NCI-H1048 (cell line): ENCODE data around the gene SDK2.

Source experiments
- DNase-seq: peaks from one replicate; lab custom pipeline; 2025; lab: John Stamatoyannopoulos, UW

The SDK2 gene

GRCh38 chr17:73630965-73631595 lies 13.2 kb downstream of the SDK2 start:
- no peak for DNase-seq

GRCh38 chr17:73630531-73630930 lies 13.7 kb downstream of the SDK2 start:
- DNase-seq: no peak

- DNase-seq: no peak
Measured at GRCh38 chr17:73628642-73629552, 15.3 kb downstream of the SDK2 start.

GRCh38 chr17:73625991-73626673 lies 18.1 kb downstream of the SDK2 start:
- DNase-seq: no peak

GRCh38 chr17:73625006-73625405 lies 19.2 kb downstream of the SDK2 start:
- no peak for DNase-seq

- DNase-seq: no peak
Measured at GRCh38 chr17:73624496-73624988, 19.7 kb downstream of the SDK2 start.

GRCh38 chr17:73623818-73624217 lies 20.4 kb downstream of the SDK2 start:
- DNase-seq: no peak

- DNase-seq: no peak
Measured at GRCh38 chr17:73623247-73623646, 21.0 kb downstream of the SDK2 start.

GRCh38 chr17:73622381-73622780 lies 21.9 kb downstream of the SDK2 start:
- no peak for DNase-seq

GRCh38 chr17:73621685-73622084 lies 22.6 kb downstream of the SDK2 start:
- no peak for DNase-seq

GRCh38 chr17:73620414-73620813 lies 23.8 kb downstream of the SDK2 start:
- DNase-seq: no peak

GRCh38 chr17:73617501-73617900 lies 26.7 kb downstream of the SDK2 start:
- no peak for DNase-seq

- DNase-seq: no peak
Measured at GRCh38 chr17:73616873-73617404, 27.3 kb downstream of the SDK2 start.

- DNase-seq: no peak
Measured at GRCh38 chr17:73616120-73616872, 27.9 kb downstream of the SDK2 start.

- no peak for DNase-seq
Measured at GRCh38 chr17:73614256-73614655, 30.0 kb downstream of the SDK2 start.

GRCh38 chr17:73613271-73614233 lies 30.7 kb downstream of the SDK2 start:
- no peak for DNase-seq

GRCh38 chr17:73612031-73612472 lies 32.2 kb downstream of the SDK2 start:
- DNase-seq: no peak

GRCh38 chr17:73611630-73612029 lies 32.6 kb downstream of the SDK2 start:
- DNase-seq: no peak

GRCh38 chr17:73610331-73610911 lies 33.8 kb downstream of the SDK2 start:
- no peak for DNase-seq

GRCh38 chr17:73609758-73610157 lies 34.5 kb downstream of the SDK2 start:
- no peak for DNase-seq
